Thyroid gland (tissue), 4 donors: ENCODE measurements around the gene BCAS2. TPM values are rescaled to one million over a fixed set of nuclear protein-coding genes. Genes with fewer than 3 reads are reported as not detected.

Source experiments
- DNase-seq, 2 donors: peaks; one replicate each; pipeline ENCODE4 v3.0.0-alpha.2; 2019
- H3K27ac ChIP-seq, 3 donors: fragments of 200-600 bp; sonication (generic); 1 replicate in 2 of 3; 2 replicates in 1 of 3; pipeline ENCODE4 v1.5.1; 2016 to 2019; ENCODE audit warnings: mild to moderate bottlenecking in 1 of 3, moderate library complexity in 1 of 3
- H3K27me3 ChIP-seq: fragments of 200-600 bp; sonication (generic); one replicate; pipeline ENCODE4 v1.5.1; 2019
- H3K36me3 ChIP-seq, 2 donors: fragments of 200-600 bp; sonication (generic); one replicate each; pipeline ENCODE4 v1.5.1; 2016 to 2019
- H3K4me1 ChIP-seq, 2 donors: fragments of 200-600 bp; sonication (generic); one replicate each; pipeline ENCODE4 v1.5.1; 2017 to 2019
- H3K4me3 ChIP-seq, 3 donors: fragments of 200-600 bp; sonication (generic); replicated peaks in 1 of 3; 1 replicate in 2 of 3; 2 replicates in 1 of 3; pipeline ENCODE4 v1.5.1; 2016; ENCODE audit warnings: mild to moderate bottlenecking in 1 of 3
- H3K9me3 ChIP-seq: fragments of 200-600 bp; sonication (generic); one replicate; pipeline ENCODE4 v1.5.1; 2017
- CTCF ChIP-seq, 6 experiments: fragments of 200-600 bp in 3 of 6; fragments of 450-650 bp in 3 of 6; sonication (generic) in 3 of 6; IDR thresholded peaks; one replicate each; pipeline ENCODE4 v1.5.1; 2016 to 2019; ENCODE audit warnings: antibody characterized with exemption in 6 of 6, mild to moderate bottlenecking in 2 of 6, inconsistent platforms in 1 of 6, moderate library complexity in 1 of 6
- POLR2A ChIP-seq, 2 donors: fragments of 450-650 bp; IDR thresholded peaks; one replicate each; pipeline ENCODE4 v1.6.1; 2017; ENCODE audit warnings: antibody characterized with exemption in 2 of 2, mild to moderate bottlenecking in 2 of 2, moderate library complexity in 1 of 2
- WGBS, 2 donors: methylation state at CpG; one replicate each; pipeline ENCODE4 v1.1.5; 2017; 5-methylcytosine and 5-hydroxymethylcytosine counted together
- intact Hi-C: fragments of 100-400 bp; cut with DNase I; formaldehyde crosslinking; loops from one replicate; pipeline ENCODE4 v1.15.1; 2023
- total RNA-seq, 4 donors: library from RNA; depleted of rRNA; stranded (reverse); fragments of >200 nt; gene quantifications; one replicate each; pipeline ENCODE4 v1.2.3, GENCODE V29; 2016

Gene BCAS2
- total RNA-seq, 4 donors from 2014 or later: 30.8 to 52.5 (median 46.9) TPM

- WGBS, 2 donors: 94 to 96% methylated on average over 9 of the region's 9 CpGs
- TF ChIP-seq POLR2A (IDR thresholded peaks at IDR 0.05) (no peak), CTCF (IDR thresholded peaks at IDR 0.05) (no peak)
- Histone ChIP-seq H3K9me3 (no peaks in the 10 kb centered on the region), H3K27me3 (no peaks in the 10 kb centered on the region), H3K36me3 (no peaks in the 10 kb centered on the region), H3K4me1 (no peaks in the 10 kb centered on the region), H3K4me3 (no peak overlapping the region), H3K27ac (no peak overlapping the region)
- intact Hi-C loops: no loop called here
- DNase-seq: no peak
These were observed 29.3 kb upstream of the BCAS2 start for GRCh38 chr1:114610546-114611245.

- Histone ChIP-seq H3K27me3 (no peaks in the 10 kb centered on the region), H3K4me3 (no peak overlapping the region), H3K27ac (no peak overlapping the region), H3K9me3 (no peaks in the 10 kb centered on the region), H3K36me3 (no peaks in the 10 kb centered on the region), H3K4me1 (no peaks in the 10 kb centered on the region)
- DNase-seq: no peak
- TF ChIP-seq POLR2A (IDR thresholded peaks at IDR 0.05) (no peak), CTCF (IDR thresholded peaks at IDR 0.05) (no peak)
- WGBS, 2 donors: 93 to 95% methylated on average over 2 of the region's 2 CpGs
- intact Hi-C loops: no loop called here
These were observed 28.4 kb upstream of the BCAS2 start for GRCh38 chr1:114609826-114610225.

- TF ChIP-seq POLR2A (IDR thresholded peaks at IDR 0.05): no peak
- TF ChIP-seq CTCF (IDR thresholded peaks at IDR 0.05): no peak
- WGBS, 2 donors: 92 to 97% methylated on average over 3 of the region's 3 CpGs
- Histone ChIP-seq H3K4me1 (no peaks in the 10 kb centered on the region), H3K27ac (no peak overlapping the region), H3K27me3 (no peaks in the 10 kb centered on the region), H3K9me3 (no peaks in the 10 kb centered on the region), H3K4me3 (no peak overlapping the region), H3K36me3 (no peaks in the 10 kb centered on the region)
- intact Hi-C loops: no loop called here
- no peak for DNase-seq
These were observed 27.6 kb upstream of the BCAS2 start for GRCh38 chr1:114609026-114609425.

DNA sequence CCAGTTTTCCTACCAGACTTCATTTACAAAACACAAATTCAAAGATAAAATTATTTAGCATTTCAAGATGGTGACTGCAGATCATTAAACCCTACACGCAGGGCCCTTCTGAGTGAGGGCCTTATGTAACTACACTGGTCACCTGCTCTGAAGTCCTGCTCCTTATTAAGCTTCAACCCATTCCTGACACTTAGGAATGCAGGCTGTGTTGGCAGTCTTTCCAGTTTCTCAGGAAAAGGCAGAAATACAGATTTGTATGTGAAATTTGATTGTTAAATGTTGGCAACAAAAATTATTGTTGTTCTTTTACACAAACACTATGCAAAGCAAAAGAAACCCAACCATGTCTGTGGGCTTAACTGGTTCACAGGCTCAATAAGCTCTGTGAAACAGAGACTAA is 25.8 kb upstream of the BCAS2 start:
- H3K9me3 ChIP-seq: no peaks in the 10 kb centered on the region
- TF ChIP-seq CTCF (IDR thresholded peaks at IDR 0.05) (no peak), POLR2A (IDR thresholded peaks at IDR 0.05) (no peak)
- no peak overlapping the region for H3K4me3 ChIP-seq
- DNase-seq: peak in 1 of 2 donors; percentile 12
- no peaks in the 10 kb centered on the region for H3K4me1 ChIP-seq
- intact Hi-C loops: no loop called here
- WGBS, 2 donors: 56 to 65% methylated on average over 1 of the region's 1 CpG
- no peaks in the 10 kb centered on the region for H3K36me3 ChIP-seq
- peak overlapping the region in 1 of 3 donors; percentile 16 for H3K27ac ChIP-seq
- no peaks in the 10 kb centered on the region for H3K27me3 ChIP-seq

DNA sequence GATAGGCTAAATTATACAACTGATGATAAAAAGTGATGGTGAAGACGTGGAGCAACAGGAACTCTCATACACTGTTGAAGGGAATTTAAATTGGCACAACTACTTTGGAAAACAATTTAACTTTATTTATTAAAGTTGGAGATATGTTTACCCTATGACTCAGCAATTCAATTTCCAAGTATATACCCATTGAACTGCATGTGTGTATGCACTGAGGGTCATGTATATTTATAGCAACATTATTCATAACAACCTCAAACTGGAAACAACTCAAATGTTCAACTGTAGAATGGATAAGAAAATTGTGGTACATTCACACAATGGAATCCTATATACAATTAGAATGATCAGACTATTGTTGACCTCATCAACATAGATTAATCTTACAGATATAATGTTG is 16.5 kb upstream of the BCAS2 start:
- WGBS, 2 donors: 86 to 96% methylated on average over 1 of the region's 1 CpG

More for the DNA sequence above, 16.5 kb upstream of the BCAS2 start:
- TF ChIP-seq CTCF (IDR thresholded peaks at IDR 0.05) (no peak), POLR2A (IDR thresholded peaks at IDR 0.05) (no peak)
- H3K4me1 ChIP-seq: no peaks in the 10 kb centered on the region
- H3K27me3 ChIP-seq: no peaks in the 10 kb centered on the region
- intact Hi-C loops: no loop called here
- H3K36me3 ChIP-seq: peaks cover 0 to 4% of the 10 kb centered on the region in 2 donors
- no peaks in the 10 kb centered on the region for H3K9me3 ChIP-seq
- no peak overlapping the region for H3K4me3 ChIP-seq
- no peak for DNase-seq
- no peak overlapping the region for H3K27ac ChIP-seq
